HG03460 (cell line): ENCODE data around the gene PPWD1.
A peak's percentile ranks its signal among the peaks of the same experiment; 100 is the strongest.

Experiments
- ATAC-seq: cut with Tn5 transposase; IDR thresholded peaks from one replicate; pipeline ENCODE4 v1.9.1; 2021; ENCODE audit not compliant: unreplicated experiment

Gene PPWD1

DNA sequence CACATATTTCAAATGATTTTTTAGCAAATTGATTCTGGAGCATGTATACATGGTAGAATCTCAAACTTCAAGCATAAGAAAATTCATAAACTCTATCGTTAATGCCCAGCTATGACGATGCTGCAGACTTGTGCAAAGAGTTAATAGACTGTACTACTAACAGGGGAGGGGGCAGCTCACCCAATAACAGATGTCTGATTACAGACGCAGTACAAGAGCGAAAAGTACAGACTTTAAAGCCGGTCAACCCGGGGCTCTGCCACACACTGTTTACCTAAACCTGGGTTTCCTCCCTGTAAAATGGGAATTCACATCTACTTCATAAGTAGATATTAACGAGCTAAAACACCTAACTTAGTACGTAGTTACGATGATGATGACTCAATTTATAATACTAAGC, 60.4 kb downstream of the PPWD1 start:
- ATAC-seq = no peak

DNA sequence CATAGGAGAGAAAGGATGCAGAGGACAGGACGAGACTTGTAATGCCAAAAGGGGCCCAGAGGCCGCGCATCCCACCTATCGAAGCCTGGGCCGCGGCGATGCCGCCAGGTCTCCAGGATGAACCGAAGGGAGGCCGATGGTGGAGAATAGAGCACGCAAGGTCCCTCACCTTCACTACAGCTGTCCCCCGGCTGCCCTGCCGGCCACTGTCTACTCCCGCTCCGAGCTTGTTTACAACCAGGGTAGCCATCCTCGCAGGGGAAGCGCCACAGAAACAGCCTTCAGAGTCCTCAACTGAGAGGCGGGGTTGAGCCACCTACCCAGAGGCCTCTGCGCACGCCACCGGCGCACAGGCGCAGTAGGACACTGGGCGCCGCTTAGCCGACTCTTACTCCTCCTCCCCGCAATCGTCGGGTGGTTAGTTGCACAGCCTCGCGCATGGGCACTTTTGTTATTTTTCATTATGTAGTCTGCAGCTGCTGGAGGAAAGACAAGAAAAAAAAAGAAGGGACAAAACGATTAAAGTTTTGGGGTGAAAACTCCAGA, 61.0 kb downstream of the PPWD1 start, which contains the start of gene TRIM23:
TRIM23 (minus strand) TSS at position 309 of the 546 bp plus-strand sequence; CDS start at position 250, 59 bp downstream.
- peak; percentile 95 for ATAC-seq

DNA sequence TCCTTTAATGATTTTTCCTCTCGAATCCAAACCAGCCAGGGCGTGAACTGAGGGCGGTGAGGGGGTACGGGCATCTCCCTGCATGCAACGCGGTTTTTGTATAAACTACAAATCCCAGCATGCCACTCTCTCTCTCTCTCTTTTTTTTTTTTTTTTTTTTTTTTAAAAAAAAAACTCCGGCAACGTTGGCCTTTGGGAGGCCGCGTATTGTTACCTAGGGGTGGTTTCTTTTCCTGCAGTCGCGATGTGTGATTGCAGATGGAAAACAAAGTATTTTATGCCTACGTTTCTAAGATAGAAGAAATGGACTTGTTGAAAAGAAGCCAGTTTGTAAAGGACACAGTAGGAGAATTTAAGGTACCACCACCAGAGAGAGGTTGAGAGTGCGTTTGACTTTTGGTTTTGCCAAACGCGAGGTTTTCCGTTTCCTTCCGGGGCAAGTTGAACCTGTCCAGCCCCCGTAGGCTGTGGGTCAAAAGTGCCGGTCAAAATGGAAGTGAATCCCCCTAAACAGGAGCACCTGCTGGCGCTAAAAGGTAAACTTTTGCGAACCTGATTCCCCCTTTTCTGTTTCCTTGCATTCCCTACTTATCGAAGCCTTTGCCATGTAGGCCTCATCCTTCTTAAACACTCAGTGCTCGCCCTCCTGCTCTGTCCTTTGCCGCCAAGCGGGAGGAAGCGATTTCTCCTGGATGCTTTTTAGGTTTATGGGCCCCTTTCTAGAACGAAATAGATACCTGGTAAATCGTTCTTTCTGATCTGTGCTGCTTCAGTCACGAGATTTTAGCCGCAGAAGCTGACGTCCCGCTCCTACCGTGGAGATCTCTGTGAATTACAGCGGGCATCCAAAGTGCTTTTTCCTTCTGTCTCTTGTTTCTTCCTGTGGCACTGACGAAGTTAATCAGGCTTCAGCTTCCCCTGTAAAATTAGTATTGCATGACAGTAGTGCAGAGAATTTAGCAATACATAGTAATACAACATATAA, 61.8 kb downstream of the PPWD1 start, which contains the start of the genes SHLD3 and TRAPPC13:
SHLD3 (plus strand) TSS at position 457 of the 985 bp plus-strand sequence. CDS start 4,561 bp downstream, outside the sequence.
TRAPPC13 (plus strand) TSS at position 457 of the 985 bp plus-strand sequence; CDS start at position 491, 34 bp downstream.
- ATAC-seq = peak; percentile 73

DNA sequence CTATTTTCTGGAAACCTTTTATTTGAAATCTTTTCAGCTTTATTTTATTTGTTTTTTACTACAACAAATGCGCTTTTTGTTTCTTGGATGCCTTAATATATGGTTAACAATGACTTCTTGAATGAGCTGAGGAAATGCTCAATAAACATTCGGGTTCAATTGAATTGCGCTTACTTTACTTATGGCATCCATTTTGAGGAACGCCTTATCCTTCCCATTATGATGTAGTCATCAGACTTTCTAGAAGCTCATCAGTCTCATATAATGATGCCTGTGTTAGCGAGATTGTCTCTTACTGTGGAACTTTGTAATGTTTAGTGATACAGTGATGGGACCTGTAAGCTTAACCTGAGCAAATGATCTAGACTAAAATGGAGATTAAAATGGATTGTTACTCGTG, 62.6 kb downstream of the PPWD1 start:
- no peak for ATAC-seq

DNA sequence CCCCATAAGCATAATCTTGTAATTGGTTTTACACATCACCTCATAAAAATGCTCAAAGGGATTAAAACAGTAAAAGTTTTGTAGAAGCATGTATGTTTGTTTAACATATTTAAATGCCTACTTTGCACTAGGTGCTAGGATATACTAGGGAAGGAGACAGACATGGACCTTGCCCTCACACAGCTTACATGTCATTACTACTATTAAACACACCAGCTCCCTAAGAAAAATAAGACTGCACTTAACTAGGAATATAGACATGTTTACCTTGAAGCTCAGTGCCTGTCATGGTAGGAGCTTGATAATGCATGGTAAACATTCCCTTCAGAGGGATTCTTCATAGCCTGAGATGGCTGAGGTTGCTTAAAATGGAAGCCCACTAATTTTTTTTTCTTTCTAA, 67.9 kb downstream of the PPWD1 start:
- no peak for ATAC-seq
